Measurements from ENCODE around the gene ARHGAP26.
"Not testable (repeated sequence)": the region's sequence is repeated elsewhere in the genome, so short reads cannot be mapped to it uniquely, and the experiment has no call there.

The ARHGAP26 gene

GRCh38 chr5:142952229-142952628 is 182.1 kb downstream of the ARHGAP26 start:
- H3K27ac ChIP-seq: no peak overlapping the region
- ChIA-PET CTCF (no interaction called here), POLR2A (ENCODE audit: low non-redundant PET) (no interaction called here)
- no peak for TF ChIP-seq CTCF (conservative IDR thresholded peaks at IDR 0.05; ENCODE audit: low read depth)
- DNase-seq (ENCODE audit: low spot score): no peak

- not testable (repeated sequence) for H3K27ac ChIP-seq; DNase-seq (ENCODE audit: low spot score)
- ChIA-PET CTCF (interaction anchor here (0.6 kb wide), 1 partner anchor 246 kb away, joined by 3 read pairs; no protein-coding TSS in a partner anchor), POLR2A (ENCODE audit: low non-redundant PET) (interaction anchor here (0.5 kb wide), 1 partner anchor 511 kb away, joined by 3 read pairs; no protein-coding TSS in a partner anchor)
These were observed 182.7 kb downstream of the ARHGAP26 start for GRCh38 chr5:142952871-142953270.

GRCh38 chr5:142954455-142954854 is 184.3 kb downstream of the ARHGAP26 start:
- ChIA-PET POLR2A (ENCODE audit: low non-redundant PET) (no interaction called here), CTCF (interaction anchor here (0.7 kb wide), 1 partner anchor 194 kb away, joined by 4 read pairs; no protein-coding TSS in a partner anchor)
- DNase-seq (ENCODE audit: low spot score): no peak
- H3K27ac ChIP-seq: no peak overlapping the region
- TF ChIP-seq CTCF (conservative IDR thresholded peaks at IDR 0.05; ENCODE audit: low read depth): no peak

- no peak for TF ChIP-seq CTCF (conservative IDR thresholded peaks at IDR 0.05; ENCODE audit: low read depth)
- H3K27ac ChIP-seq: no peak overlapping the region
- DNase-seq (ENCODE audit: low spot score): no peak
- ChIA-PET CTCF (no interaction called here), POLR2A (ENCODE audit: low non-redundant PET) (no interaction called here)
These were observed 185.5 kb downstream of the ARHGAP26 start for GRCh38 chr5:142955628-142956027.

GRCh38 chr5:142957528-142957927 is 187.4 kb downstream of the ARHGAP26 start:
- TF ChIP-seq CTCF (conservative IDR thresholded peaks at IDR 0.05; ENCODE audit: low read depth): no peak
- CTCF ChIA-PET: no interaction called here
- no peak overlapping the region for H3K27ac ChIP-seq
- DNase-seq (ENCODE audit: low spot score): no peak
- POLR2A ChIA-PET (ENCODE audit: low non-redundant PET): no interaction called here

- POLR2A ChIA-PET (ENCODE audit: low non-redundant PET): interaction anchor here (0.7 kb wide), 1 partner anchor 1231 kb away, joined by 3 read pairs; no protein-coding TSS in a partner anchor
- TF ChIP-seq CTCF (conservative IDR thresholded peaks at IDR 0.05; ENCODE audit: low read depth): no peak
- CTCF ChIA-PET: interaction anchor here (0.6 to 1.1 kb wide), 5 partner anchors 17 to 445 kb away, joined by 3 to 4 read pairs (median 3); no protein-coding TSS in a partner anchor
- DNase-seq (ENCODE audit: low spot score): no peak
- no peak overlapping the region for H3K27ac ChIP-seq
These were observed 188.9 kb downstream of the ARHGAP26 start for GRCh38 chr5:142958944-142959682.
